Peyer's patch (tissue), 4 donors: ENCODE data around the gene RPRD1A. TPM values are rescaled to one million over a fixed set of nuclear protein-coding genes. Genes with fewer than 3 reads are reported as not detected.
"Not testable (repeated sequence)": the region's sequence is repeated elsewhere in the genome, so short reads cannot be mapped to it uniquely, and the experiment has no call there.

Experiments used
- DNase-seq, 3 donors: peaks; one replicate each; pipeline ENCODE4 v3.0.0-alpha.2; 2017 to 2019
- H3K27ac ChIP-seq, 4 donors: fragments of 200-600 bp; sonication (generic); one replicate each; pipeline ENCODE4 v1.5.1; 2016 to 2019
- H3K27me3 ChIP-seq, 2 donors: fragments of 200-600 bp; sonication (generic); one replicate each; pipeline ENCODE4 v1.5.1; 2019
- H3K36me3 ChIP-seq, 3 donors: fragments of 200-600 bp; sonication (generic); one replicate each; pipeline ENCODE4 v1.5.1; 2016 to 2019
- H3K4me1 ChIP-seq, 4 donors: fragments of 200-600 bp; sonication (generic); one replicate each; pipeline ENCODE4 v1.5.1; 2016 to 2019
- H3K4me3 ChIP-seq, 4 donors: fragments of 200-600 bp; sonication (generic); 1 replicate in 3 of 4; 2 replicates in 1 of 4; pipeline ENCODE4 v1.5.1; 2016 to 2019; ENCODE audit warnings: mild to moderate bottlenecking in 1 of 4
- H3K9me3 ChIP-seq, 4 donors: fragments of 200-600 bp; sonication (generic); one replicate each; pipeline ENCODE4 v1.5.1; 2016 to 2019; ENCODE audit warnings: mild to moderate bottlenecking in 1 of 4
- POLR2A ChIP-seq, 2 donors: fragments of 450-650 bp; IDR thresholded peaks; one replicate each; pipeline ENCODE4 v1.5.1; 2017; ENCODE audit warnings: antibody characterized with exemption in 2 of 2, mild to moderate bottlenecking in 2 of 2, moderate library complexity in 2 of 2
- total RNA-seq, 4 donors: library from RNA; depleted of rRNA; stranded (reverse); fragments of >200 nt; gene quantifications; one replicate each; pipeline ENCODE4 v1.1.0, GENCODE V29; 2016
- TF ChIP-seq, protein P1 (sequence below), 6 experiments: fragments of 450-650 bp in 4 of 6; fragments of 200-600 bp in 2 of 6; sonication (generic) in 1 of 6; IDR thresholded peaks; one replicate each; pipeline ENCODE4 v1.5.1; 2017 to 2019; ENCODE audit warnings: antibody characterized with exemption in 6 of 6, mild to moderate bottlenecking in 3 of 6, moderate library complexity in 1 of 6

RPRD1A gene
- total RNA-seq, 4 donors from 2014 or later: 41.9 to 67.7 (median 50.8) TPM

DNA sequence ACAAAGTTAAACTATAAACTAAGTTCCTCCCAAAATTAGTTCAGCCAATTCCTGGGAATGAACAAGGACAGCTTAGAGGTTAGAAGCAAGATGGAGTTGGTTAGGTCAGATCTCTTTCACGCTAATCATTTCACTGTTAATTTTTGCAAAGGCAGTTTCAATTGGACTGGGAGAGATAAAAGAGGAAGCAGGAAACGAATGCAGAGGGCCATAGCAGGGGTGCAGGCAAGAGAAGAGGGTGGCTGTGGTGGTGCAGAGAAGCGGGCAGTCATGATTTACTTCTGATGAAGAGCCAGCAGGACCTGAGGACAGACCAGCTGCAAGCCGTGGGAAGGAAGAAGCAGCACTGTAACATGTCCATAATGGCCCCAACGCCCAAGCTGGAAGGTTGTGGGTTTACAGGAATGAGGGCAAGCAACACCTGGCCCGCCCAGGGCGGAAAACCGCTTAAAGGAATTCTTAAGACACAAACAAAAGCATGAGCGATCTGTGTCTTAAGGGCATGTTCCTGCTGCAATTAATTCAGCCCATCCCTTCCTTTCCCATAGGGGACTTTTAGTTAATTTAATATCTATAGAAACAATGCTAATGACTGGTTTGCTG, 99.0 kb downstream of the RPRD1A start:
- H3K9me3 ChIP-seq: no peaks in the 10 kb centered on the region
- no peak overlapping the region for H3K4me3 ChIP-seq
- no peaks in the 10 kb centered on the region for H3K27me3 ChIP-seq
- H3K36me3 ChIP-seq: no peaks in the 10 kb centered on the region
- DNase-seq: no peak
- no peak for TF ChIP-seq POLR2A (IDR thresholded peaks at IDR 0.05)
- TF ChIP-seq, protein P1, sequence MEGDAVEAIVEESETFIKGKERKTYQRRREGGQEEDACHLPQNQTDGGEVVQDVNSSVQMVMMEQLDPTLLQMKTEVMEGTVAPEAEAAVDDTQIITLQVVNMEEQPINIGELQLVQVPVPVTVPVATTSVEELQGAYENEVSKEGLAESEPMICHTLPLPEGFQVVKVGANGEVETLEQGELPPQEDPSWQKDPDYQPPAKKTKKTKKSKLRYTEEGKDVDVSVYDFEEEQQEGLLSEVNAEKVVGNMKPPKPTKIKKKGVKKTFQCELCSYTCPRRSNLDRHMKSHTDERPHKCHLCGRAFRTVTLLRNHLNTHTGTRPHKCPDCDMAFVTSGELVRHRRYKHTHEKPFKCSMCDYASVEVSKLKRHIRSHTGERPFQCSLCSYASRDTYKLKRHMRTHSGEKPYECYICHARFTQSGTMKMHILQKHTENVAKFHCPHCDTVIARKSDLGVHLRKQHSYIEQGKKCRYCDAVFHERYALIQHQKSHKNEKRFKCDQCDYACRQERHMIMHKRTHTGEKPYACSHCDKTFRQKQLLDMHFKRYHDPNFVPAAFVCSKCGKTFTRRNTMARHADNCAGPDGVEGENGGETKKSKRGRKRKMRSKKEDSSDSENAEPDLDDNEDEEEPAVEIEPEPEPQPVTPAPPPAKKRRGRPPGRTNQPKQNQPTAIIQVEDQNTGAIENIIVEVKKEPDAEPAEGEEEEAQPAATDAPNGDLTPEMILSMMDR (IDR thresholded peaks at IDR 0.05): no peak
- H3K27ac ChIP-seq: no peak overlapping the region
- peaks cover 0 to 8% (median 4%) of the 10 kb centered on the region in 4 donors for H3K4me1 ChIP-seq

DNA sequence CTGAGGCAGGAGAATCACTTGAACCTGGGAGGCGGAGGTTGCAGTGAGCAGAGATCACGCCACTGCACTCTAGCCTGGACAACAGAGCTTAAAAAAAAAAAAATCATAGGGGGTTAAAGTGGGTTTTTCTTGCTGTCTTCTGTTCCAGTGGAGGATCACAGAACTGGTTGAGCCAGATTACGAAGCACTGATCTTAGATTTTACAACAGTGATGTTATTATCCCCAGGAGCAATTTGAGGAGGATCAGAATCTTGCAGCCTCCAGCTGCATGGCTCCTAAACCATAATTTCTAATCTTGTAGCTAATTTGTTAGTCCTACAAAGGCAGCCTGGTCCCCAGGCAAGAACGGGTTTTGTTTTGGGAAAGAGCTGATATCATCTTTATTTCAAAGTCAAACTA, 99.5 kb downstream of the RPRD1A start:
- DNase-seq, H3K27ac ChIP-seq, H3K9me3 ChIP-seq, H3K4me1 ChIP-seq, H3K36me3 ChIP-seq, H3K4me3 ChIP-seq, H3K27me3 ChIP-seq: not testable (repeated sequence)

DNA sequence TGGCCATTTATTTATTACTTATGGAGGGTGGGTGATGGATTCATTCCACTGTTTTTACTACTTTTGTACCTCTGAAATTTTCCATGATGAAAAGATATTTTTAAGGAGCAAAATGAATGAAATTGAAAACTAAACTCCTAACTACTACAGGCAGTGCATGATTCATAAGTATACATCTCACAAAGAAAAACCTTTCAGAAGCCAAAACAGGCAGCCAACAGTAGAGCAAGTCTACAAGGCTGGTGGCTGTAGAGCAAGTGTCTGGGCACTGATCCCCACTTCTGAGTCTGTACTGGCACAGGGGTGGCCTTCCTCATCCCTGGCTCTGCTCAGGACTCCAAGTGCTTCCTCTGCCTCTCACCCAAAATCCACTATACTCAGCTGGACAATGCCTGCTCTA, 103.0 kb downstream of the RPRD1A start:
- Histone ChIP-seq H3K27me3 (no peaks in the 10 kb centered on the region), H3K27ac (no peak overlapping the region), H3K36me3 (no peaks in the 10 kb centered on the region), H3K9me3 (peaks cover 0 to 6% (median 0%) of the 10 kb centered on the region in 4 donors), H3K4me1 (no peaks in the 10 kb centered on the region), H3K4me3 (no peak overlapping the region)
- TF ChIP-seq, protein P1 (IDR thresholded peaks at IDR 0.05): no peak
- no peak for TF ChIP-seq POLR2A (IDR thresholded peaks at IDR 0.05)
- no peak for DNase-seq

DNA sequence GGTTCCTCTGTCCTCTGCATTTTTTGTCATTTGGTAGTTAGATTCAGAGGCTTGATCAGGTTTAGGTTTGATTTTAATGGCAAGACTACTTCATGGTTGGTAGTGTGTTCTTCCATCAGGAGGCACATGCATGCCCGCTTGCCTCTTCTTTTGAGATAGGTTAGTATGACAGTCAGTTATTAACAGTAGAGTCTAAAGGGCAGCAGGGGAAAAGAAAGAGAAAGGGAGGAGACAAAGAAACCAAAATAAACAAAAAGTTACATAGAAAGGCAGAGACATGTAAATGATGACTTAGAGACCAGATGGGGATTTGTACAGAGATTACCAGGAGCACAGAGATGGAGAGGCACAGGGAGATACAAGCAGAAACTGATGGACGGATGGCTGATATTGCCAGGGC, 105.0 kb downstream of the RPRD1A start:
- no peak for TF ChIP-seq POLR2A (IDR thresholded peaks at IDR 0.05)
- TF ChIP-seq, protein P1 (IDR thresholded peaks at IDR 0.05): no peak
- no peaks in the 10 kb centered on the region for H3K27me3 ChIP-seq
- H3K27ac ChIP-seq: no peak overlapping the region

DNA sequence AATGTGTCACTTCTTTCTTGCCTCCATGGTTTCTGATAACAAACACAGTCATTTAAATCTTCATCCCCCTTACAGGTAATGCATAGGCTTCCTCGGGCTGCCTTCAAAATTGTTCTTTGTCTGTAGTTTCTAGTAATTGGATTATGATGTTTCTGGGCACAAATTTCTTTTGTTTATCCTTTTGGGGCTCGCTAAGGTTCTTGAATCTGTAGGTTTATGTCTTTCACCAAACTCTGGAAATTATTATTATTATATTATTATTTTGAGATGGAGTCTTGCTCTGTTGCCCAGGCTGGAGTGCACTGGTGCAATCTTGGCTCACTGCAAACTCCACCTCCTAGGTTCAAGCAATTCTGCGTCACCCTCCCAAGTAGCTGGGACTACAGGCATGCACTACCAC, 111.1 kb downstream of the RPRD1A start:
- no peak for DNase-seq
- H3K9me3 ChIP-seq: peaks cover 0 to 6% (median 0%) of the 10 kb centered on the region in 4 donors
- no peak overlapping the region for H3K27ac ChIP-seq
- H3K4me3 ChIP-seq: no peak overlapping the region
- TF ChIP-seq POLR2A (IDR thresholded peaks at IDR 0.05): no peak
- TF ChIP-seq, protein P1 (IDR thresholded peaks at IDR 0.05): no peak
- no peaks in the 10 kb centered on the region for H3K27me3 ChIP-seq
- H3K4me1 ChIP-seq: no peaks in the 10 kb centered on the region
- H3K36me3 ChIP-seq: no peaks in the 10 kb centered on the region

More for the DNA sequence above, 105.0 kb downstream of the RPRD1A start:
- Histone ChIP-seq H3K36me3 (no peaks in the 10 kb centered on the region), H3K9me3 (peaks cover 0 to 6% (median 0%) of the 10 kb centered on the region in 4 donors), H3K4me3 (no peak overlapping the region), H3K4me1 (no peaks in the 10 kb centered on the region)
- no peak for DNase-seq

DNA sequence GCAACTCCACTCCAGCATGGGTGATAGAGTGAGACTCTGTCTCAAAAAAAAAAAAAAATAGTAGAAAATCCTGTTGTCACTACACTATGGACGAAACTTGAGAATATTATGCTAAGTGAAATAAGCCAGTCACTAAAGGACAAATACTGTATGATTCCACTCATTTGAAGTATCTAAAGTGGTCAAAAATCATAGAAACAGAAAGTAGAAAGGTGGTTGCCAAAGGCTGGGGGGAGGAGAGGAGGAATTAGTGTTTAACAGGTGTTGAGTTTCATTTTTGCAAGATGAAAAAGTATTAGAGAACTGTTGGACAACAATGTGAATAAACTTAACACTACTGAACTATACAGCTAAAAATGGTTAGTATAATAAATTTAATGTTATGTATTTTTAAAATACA, 113.7 kb downstream of the RPRD1A start:
- TF ChIP-seq, protein P1 (IDR thresholded peaks at IDR 0.05): no peak
- TF ChIP-seq POLR2A (IDR thresholded peaks at IDR 0.05): no peak
- no peak for DNase-seq
- H3K36me3 ChIP-seq: no peaks in the 10 kb centered on the region

More for the DNA sequence above, 113.7 kb downstream of the RPRD1A start:
- peaks cover 0 to 10% (median 2%) of the 10 kb centered on the region in 4 donors for H3K4me1 ChIP-seq
- H3K27ac ChIP-seq: no peak overlapping the region
- no peak overlapping the region for H3K4me3 ChIP-seq
- no peaks in the 10 kb centered on the region for H3K9me3 ChIP-seq
- no peaks in the 10 kb centered on the region for H3K27me3 ChIP-seq
